ENCODE results near the gene EPHA5. TPM values are rescaled to one million over a fixed set of nuclear protein-coding genes. Genes with fewer than 3 reads are reported as not detected.

Gene EPHA5
- total and polyA plus RNA-seq, 9 of the 15 experiments (the other 6 are each of a cell fraction or from before 2014, with no cell fraction given), result 0.04 TPM; not detected in 8

DNA sequence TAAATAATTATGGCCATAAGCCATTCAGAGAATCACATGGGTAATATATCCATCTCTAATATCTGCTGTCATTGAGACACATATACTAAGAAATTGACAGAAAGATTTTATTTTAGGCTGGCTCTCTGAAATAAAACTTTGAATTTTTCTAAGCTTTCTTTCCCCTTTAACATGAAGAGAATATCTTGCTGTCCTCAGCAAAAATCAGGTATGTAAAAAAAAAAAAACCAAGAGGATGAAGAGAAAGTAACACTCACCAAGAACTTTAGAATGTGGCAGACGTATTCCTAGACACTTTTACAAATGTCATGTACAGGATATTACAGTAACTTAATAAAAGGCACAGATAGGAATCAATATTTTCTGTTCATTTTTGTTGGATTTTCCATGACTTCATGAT, 65.8 kb downstream of the EPHA5 start (continued):
- no peak for TF ChIP-seq ETS2 (tag; IDR thresholded peaks at IDR 0.05; ENCODE audit: borderline replicate concordance, poor library complexity, severe bottlenecking)
- no peak for TF ChIP-seq CHD1 (IDR thresholded peaks at IDR 0.05; ENCODE audit: low read length)
- TF ChIP-seq U2AF1 (optimal IDR thresholded peaks at IDR 0.05; ENCODE audit: low read depth, low read length), result no peak
- TF ChIP-seq ZSCAN32 (CRISPR knock-in tag; IDR thresholded peaks at IDR 0.05), result no peak
- TF ChIP-seq ZBTB17 (CRISPR knock-in tag; IDR thresholded peaks at IDR 0.05), result no peak

DNA sequence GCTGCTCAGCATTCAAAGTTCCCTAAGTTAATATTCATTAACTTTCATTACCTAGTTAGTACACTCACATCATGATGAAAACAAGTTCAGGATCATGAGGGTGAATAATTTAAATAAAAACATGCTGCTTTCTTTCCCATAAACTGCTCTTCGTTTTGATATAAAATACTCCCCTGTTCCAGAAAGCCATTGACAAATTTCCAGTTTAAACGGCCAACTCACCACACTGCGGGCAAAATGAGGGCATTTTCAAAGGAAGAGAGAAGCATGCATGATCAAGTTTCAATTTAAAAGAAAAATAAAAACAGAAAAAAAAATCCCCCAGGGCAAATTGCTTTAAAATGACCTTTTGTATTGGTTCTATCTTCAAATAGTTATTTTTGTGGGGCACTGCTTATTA, 69.6 kb downstream of the EPHA5 start:
- H3K9me1 ChIP-seq (ENCODE audit: control insufficient read depth, insufficient read depth, low read length), result no peaks in the 10 kb centered on the region
- CTCF ChIA-PET (ENCODE audit: low intra/inter-chr PET ratio), result no interaction called here
- H3K79me2 ChIP-seq (ENCODE audit: control insufficient read depth, insufficient read depth, low read length), result no peaks in the 10 kb centered on the region
- intact Hi-C loops (cut with micrococcal nuclease), result no loop called here
- no peak overlapping the region for H3K4me2 ChIP-seq (ENCODE audit: insufficient read depth, low read length)
- in situ Hi-C loops (cut with MboI), result no loop called here
- no peak for FAIRE-seq
- no peaks in the 10 kb centered on the region for H4K20me1 ChIP-seq (replicated peaks; ENCODE audit: control insufficient read depth, insufficient read depth, low read length)
- no peak overlapping the region for H3K4me3 ChIP-seq
- 3% methylated on average over 3 of the region's 3 CpGs for WGBS (ENCODE audit: insufficient coverage, low coverage, missing lambda C conversion rate)
- no peak overlapping the region for H3K9ac ChIP-seq (ENCODE audit: insufficient read depth in 1 of 2, low read depth in 2 of 2, low read length in 2 of 2)
- H3K4me1 ChIP-seq (replicated peaks in 1 of 2; ENCODE audit: control insufficient read depth in 2 of 2, insufficient read depth in 2 of 2, low read length in 2 of 2), result no peaks in the 10 kb centered on the region
- H2AFZ ChIP-seq (ENCODE audit: low read depth, low read length), result no peak overlapping the region
- no peak for DNase-seq (ENCODE audit: extremely low read depth in 1 of 4, low spot score in 3 of 4)
- POLR2A ChIA-PET, result no interaction called here
- BruUV-seq (replicated peaks), result no TSS peak
- H3K27me3 ChIP-seq (ENCODE audit: control insufficient read depth in 2 of 2, insufficient read depth in 2 of 2, low read length in 2 of 2), result no peaks in the 10 kb centered on the region
- TF ChIP-seq MIER1 (IDR thresholded peaks at IDR 0.05; ENCODE audit: low read depth), result no peak
- H3K9me3 ChIP-seq (replicated peaks; ENCODE audit: control insufficient read depth, insufficient read depth, low read depth, low read length), result no peaks in the 10 kb centered on the region
- H3K36me3 ChIP-seq (ENCODE audit: control insufficient read depth, insufficient read depth, low read length), result no peaks in the 10 kb centered on the region
- ATAC-seq, result no peak
- H3K27ac ChIP-seq (ENCODE audit: extremely low read depth, low read depth, low read length), result no peak overlapping the region

All from K562 (cell line).